GM12878 (cell line): ENCODE data around the gene ZP4. TPM values are rescaled to one million over a fixed set of nuclear protein-coding genes. Genes with fewer than 3 reads are reported as not detected.

ENCODE experiments used
- ATAC-seq: fragments of 200-7000 bp; cut with Tn5 transposase; 3 replicates; pipeline ENCODE4 v1.9.1; 2020; ENCODE audit warnings: mild to moderate bottlenecking, moderate library complexity
- BruUV-seq: library from RNA; stranded (reverse); fragments of 400-500 nt; replicated peaks from 2 replicates; lab custom pipeline; 2021; lab: Mats Ljungman, UMichigan
- CTCF ChIA-PET: fragments of 300-600 bp; sonication (Branson Sonifier 250); formaldehyde crosslinking; extraction: SDS; loops from one replicate; lab custom pipeline; 2021; ENCODE audit warnings: inconsistent platforms; lab: Yijun Ruan, JAX
- POLR2A ChIA-PET: fragments of 350-600 bp; formaldehyde crosslinking; extraction: SDS; loops from one replicate; lab custom pipeline; 2021; ENCODE audit warnings: inconsistent platforms; lab: Charles Lee
- RAD21 ChIA-PET: fragments of 300-600 bp; sonication (Branson Sonifier 250); formaldehyde crosslinking; loops from one replicate; lab custom pipeline; 2023; ENCODE audit warnings: antibody characterized with exemption; ENCODE audit not compliant: unreplicated experiment; lab: Charles Lee
- SMC1A ChIA-PET: fragments of 300-600 bp; sonication (Branson Sonifier 250); formaldehyde crosslinking; loops from one replicate; lab custom pipeline; 2023; ENCODE audit not compliant: unreplicated experiment, uncharacterized antibody; lab: Charles Lee
- DNase-seq: peaks from one replicate; pipeline ENCODE4 v3.0.0-alpha.2; 2011; ENCODE audit warnings: low read depth, low spot score
- FAIRE-seq: peaks from 3 replicates; lab custom pipeline; 2011; peaks lifted over from hg19 to GRCh38; lab: Jason Lieb, UNC
- H2AFZ ChIP-seq: 2 replicates; pipeline ENCODE4 v1.6.0; 2011; ENCODE audit warnings: low read depth, low read length, control low read depth; ENCODE audit not compliant: control insufficient read depth
- H3K27ac ChIP-seq: 2 replicates; pipeline ENCODE4 v1.5.1; 2011; ENCODE audit warnings: control low read depth; ENCODE audit not compliant: control insufficient read depth, insufficient read depth
- H3K27me3 ChIP-seq, 2 experiments: replicated peaks in 1 of 2; 2 replicates each; pipeline versions ENCODE4 v1.6.0 to v1.6.1; 2011; ENCODE audit warnings: low read length in 1 of 2; ENCODE audit not compliant: control insufficient read depth in 2 of 2, insufficient read depth in 2 of 2
- H3K36me3 ChIP-seq, 2 experiments: 2 replicates each; pipeline ENCODE4 v1.5.1; 2011; ENCODE audit warnings: low read length in 1 of 2; ENCODE audit not compliant: control insufficient read depth in 2 of 2, insufficient read depth in 2 of 2
- H3K4me1 ChIP-seq: 2 replicates; pipeline ENCODE4 v1.6.1; 2011; ENCODE audit warnings: mild to moderate bottlenecking, low read length, moderate library complexity, mixed read lengths; ENCODE audit not compliant: control insufficient read depth, insufficient read depth
- H3K4me2 ChIP-seq: 2 replicates; pipeline ENCODE4 v1.6.0; 2011; ENCODE audit warnings: control low read depth; ENCODE audit not compliant: control insufficient read depth, insufficient read depth
- H3K4me3 ChIP-seq: fragments of 200-600 bp; sonication (generic); 2 replicates; pipeline ENCODE4 v1.5.1; 2016
- H3K79me2 ChIP-seq: 2 replicates; pipeline ENCODE4 v1.6.0; 2011; ENCODE audit warnings: low read length; ENCODE audit not compliant: control insufficient read depth, insufficient read depth
- H3K9ac ChIP-seq: 2 replicates; pipeline ENCODE4 v1.8.0; 2011; ENCODE audit warnings: low read length, control low read depth, mixed read lengths; ENCODE audit not compliant: control insufficient read depth, insufficient read depth
- H3K9me3 ChIP-seq: replicated peaks from 3 replicates; pipeline ENCODE4 v1.5.1; 2011; ENCODE audit warnings: mild to moderate bottlenecking, low read length; ENCODE audit not compliant: control insufficient read depth, insufficient read depth
- H4K20me1 ChIP-seq: 2 replicates; pipeline ENCODE4 v1.6.0; 2011; ENCODE audit not compliant: control insufficient read depth, insufficient read depth
- BCLAF1 ChIP-seq: fragments of 450-650 bp; IDR thresholded peaks from 2 replicates; pipeline ENCODE4 v1.6.1; 2017; ENCODE audit warnings: antibody characterized with exemption, mild to moderate bottlenecking, moderate library complexity
- CEBPB ChIP-seq, 2 experiments: fragments of 150-350 bp in 1 of 2; IDR thresholded peaks; 2 replicates each; pipeline ENCODE4 v1.6.1; 2012 to 2014; ENCODE audit warnings: low read depth in 2 of 2, low read length in 2 of 2, borderline replicate concordance in 1 of 2, inconsistent platforms in 1 of 2
- CREB1 ChIP-seq: IDR thresholded peaks from 2 replicates; pipeline ENCODE4 v1.6.1; 2012; ENCODE audit warnings: low read depth, mild to moderate bottlenecking, inconsistent platforms
- DPF2 ChIP-seq: fragments of 450-650 bp; IDR thresholded peaks from 2 replicates; pipeline ENCODE4 v1.6.1; 2017; ENCODE audit warnings: mild to moderate bottlenecking
- E2F4 ChIP-seq: IDR thresholded peaks from 2 replicates; pipeline ENCODE4 v1.6.1; 2012; ENCODE audit warnings: low read depth, low read length, improper control_type of control experiment
- IKZF1 ChIP-seq: fragments of 450-650 bp; conservative IDR thresholded peaks from 2 replicates; pipeline ENCODE4 v1.6.1; 2017; ENCODE audit warnings: antibody characterized with exemption, mild to moderate bottlenecking
- MLLT1 ChIP-seq: fragments of 450-650 bp; IDR thresholded peaks from 2 replicates; pipeline ENCODE4 v1.6.1; 2016; ENCODE audit warnings: mild to moderate bottlenecking
- NKRF ChIP-seq: fragments of 450-650 bp; conservative IDR thresholded peaks from 2 replicates; pipeline ENCODE4 v1.6.1; 2017; ENCODE audit warnings: mild to moderate bottlenecking, moderate library complexity
- SMC3 ChIP-seq: IDR thresholded peaks from 2 replicates; pipeline ENCODE4 v1.6.1; 2011; ENCODE audit warnings: low read length, improper control_type of control experiment, borderline replicate concordance
- SP1 ChIP-seq: IDR thresholded peaks from one replicate; pipeline ENCODE4 v1.6.1; 2011; ENCODE audit warnings: low read depth, low read length
- SREBF2 ChIP-seq: IDR thresholded peaks from 2 replicates; pipeline ENCODE4 v1.6.1; 2012; ENCODE audit warnings: mild to moderate bottlenecking, low read length
- TBL1XR1 ChIP-seq: IDR thresholded peaks from 2 replicates; pipeline ENCODE4 v1.6.1; 2012; ENCODE audit warnings: low read depth, low read length, improper control_type of control experiment
- WRNIP1 ChIP-seq: IDR thresholded peaks from 2 replicates; pipeline ENCODE4 v1.6.1; 2011; ENCODE audit warnings: low read depth, low read length, improper control_type of control experiment, borderline replicate concordance
- ZBTB4 ChIP-seq: fragments of 450-650 bp; formaldehyde crosslinking; IDR thresholded peaks from 2 replicates; pipeline ENCODE4 v1.4.0; 2022; ENCODE audit warnings: mild to moderate bottlenecking, moderate library complexity
- WGBS: methylation state at CpG from one replicate; pipeline ENCODE4 v1.1.6; 2016; ENCODE audit warnings: low lambda C conversion rate; ENCODE audit not compliant: insufficient replicate concordance, insufficient coverage; ENCODE audit errors: missing lambda C conversion rate; 5-methylcytosine and 5-hydroxymethylcytosine counted together
- in situ Hi-C: fragments of 300-500 bp; cut with MboI; formaldehyde crosslinking; loops from 9 replicates; pipeline ENCODE4 v1.14.3; 2018; ENCODE audit warnings: mixed read lengths
- intact Hi-C: fragments of 100-400 bp; cut with micrococcal nuclease; formaldehyde crosslinking; loops from one replicate; pipeline ENCODE4 v1.14.2; 2022; ENCODE audit not compliant: unreplicated experiment
- polyA plus RNA-seq, 11 experiments: library from polyadenylated mRNA; depleted of rRNA in 4 of 11; unstranded in 6 of 11; stranded (reverse) in 5 of 11; fragments of >200 nt; fragmentation: Nextera tagmentation in 4 of 11; fragmentation: Illumina TruSeq in 1 of 11; extraction: Ambion mirVana in 4 of 11; extraction: Trizol in 1 of 11; gene quantifications; 1 replicate in 1 of 11; 2 replicates in 10 of 11; pipeline versions ENCODE4 v1.2.1 to v1.2.3, GENCODE V29; 2011 to 2016; ENCODE audit warnings: inconsistent platforms in 2 of 11, missing spikeins in 2 of 11, low read depth in 1 of 11
- total RNA-seq, 4 experiments: library from RNA; depleted of rRNA in 3 of 4; stranded (reverse); fragments of >200 nt in 3 of 4; fragmentation: Illumina TruSeq in 1 of 4; extraction: Trizol in 1 of 4; gene quantifications; 2 replicates each; pipeline versions ENCODE4 v1.2.1 to v1.2.3, GENCODE V29; 2013 to 2021

Gene ZP4
- total and polyA plus RNA-seq, 10 of the 15 experiments (the other 5 are each of a cell fraction or from before 2014, with no cell fraction given), result 0.23 TPM; not detected in 9

- POLR2A ChIA-PET, result no interaction called here
- no peak overlapping the region for H3K27ac ChIP-seq
- no peaks in the 10 kb centered on the region; a peak in 1 of 4 replicates for H3K27me3 ChIP-seq
- H3K4me2 ChIP-seq, result no peak overlapping the region
- no peaks in the 10 kb centered on the region for H3K4me1 ChIP-seq
- FAIRE-seq (no peak), DNase-seq (no peak), ATAC-seq (no peak; the same call in 2 of the 3 replicates)
- SMC1A ChIA-PET, result no interaction called here
- no peaks in the 10 kb centered on the region for H3K79me2 ChIP-seq
- TF ChIP-seq ZBTB4 (CRISPR knock-in tag), result no peak
- TF ChIP-seq IKZF1, result no peak
- no peak for TF ChIP-seq BCLAF1
- TF ChIP-seq NKRF, result no peak
- TF ChIP-seq CEBPB (IDR thresholded peaks at IDR 0.05; ENCODE audit: borderline replicate concordance in 1 of 2, low read depth in 2 of 2, low read length in 2 of 2), result no peak
- TF ChIP-seq SP1, result no peak
- TF ChIP-seq DPF2, result no peak
- TF ChIP-seq MLLT1, result no peak
- TF ChIP-seq SMC3, result no peak
- no peak for TF ChIP-seq E2F4
- TF ChIP-seq SREBF2, result no peak
- no peak for TF ChIP-seq TBL1XR1
- TF ChIP-seq WRNIP1, result no peak
- no peak for TF ChIP-seq CREB1
- BruUV-seq, result no TSS peak
- no peak overlapping the region for H3K4me3 ChIP-seq
- WGBS, result 44% methylated on average over 7 of the region's 7 CpGs
- intact Hi-C loops, result no loop called here
- CTCF ChIA-PET, result interaction anchor here (0.7 to 0.9 kb wide), 3 partner anchors 27 to 83 kb away, joined by 3 read pairs; no protein-coding TSS in a partner anchor
- H2AFZ ChIP-seq, result no peak overlapping the region
- no peaks in the 10 kb centered on the region for H3K9me3 ChIP-seq
- no peaks in the 10 kb centered on the region for H4K20me1 ChIP-seq
- RAD21 ChIA-PET, result interaction anchor here (0.5 kb wide), 1 partner anchor 41 kb away, joined by 3 read pairs; no protein-coding TSS in a partner anchor
- H3K9ac ChIP-seq, result no peak overlapping the region
- H3K36me3 ChIP-seq, result no peaks in the 10 kb centered on the region
- in situ Hi-C loops, result no loop called here
Observed at GRCh38 chr1:237890416-237890815, 306 bp downstream of the ZP4 start.
